Tibial nerve (tissue), 4 donors: ENCODE results near the gene BCL2. TPM values are rescaled to one million over a fixed set of nuclear protein-coding genes. Genes with fewer than 3 reads are reported as not detected.
"Not testable (repeated sequence)": the region's sequence is repeated elsewhere in the genome, so short reads cannot be mapped to it uniquely, and the experiment has no call there.

Experiments used
- DNase-seq, 2 donors: peaks; one replicate each; pipeline ENCODE4 v3.0.0-alpha.2; 2019; ENCODE audit warnings: low spot score in 2 of 2
- H3K27ac ChIP-seq, 4 donors: fragments of 200-600 bp; sonication (generic) in 3 of 4; one replicate each; pipeline ENCODE4 v1.5.1; 2017 to 2019; ENCODE audit warnings: mild to moderate bottlenecking in 1 of 4
- H3K27me3 ChIP-seq, 2 donors: fragments of 200-600 bp; sonication (generic) in 1 of 2; one replicate each; pipeline versions ENCODE4 v1.5.1 to v1.6.0; 2017 to 2019
- H3K36me3 ChIP-seq, 3 donors: fragments of 200-600 bp; sonication (generic); one replicate each; pipeline ENCODE4 v1.5.1; 2018 to 2019
- H3K4me1 ChIP-seq, 4 donors: fragments of 200-600 bp; sonication (generic) in 3 of 4; one replicate each; pipeline ENCODE4 v1.5.1; 2017 to 2019
- H3K4me3 ChIP-seq, 4 donors: fragments of 200-600 bp; sonication (generic) in 3 of 4; one replicate each; pipeline ENCODE4 v1.5.1; 2017 to 2019; ENCODE audit warnings: mild to moderate bottlenecking in 1 of 4, moderate library complexity in 1 of 4
- H3K9me3 ChIP-seq, 4 donors: fragments of 200-600 bp; sonication (generic) in 3 of 4; one replicate each; pipeline ENCODE4 v1.5.1; 2017 to 2019
- CTCF ChIP-seq, 5 experiments: fragments of 200-600 bp in 3 of 5; fragments of 450-650 bp in 2 of 5; sonication (generic) in 3 of 5; IDR thresholded peaks; one replicate each; pipeline ENCODE4 v1.5.1; 2016 to 2019; ENCODE audit warnings: antibody characterized with exemption in 5 of 5, mild to moderate bottlenecking in 3 of 5, moderate library complexity in 2 of 5
- EP300 ChIP-seq, 2 donors: sonication (generic); formaldehyde crosslinking; IDR thresholded peaks; one replicate each; pipeline ENCODE4 v1.6.1; 2017; ENCODE audit warnings: antibody characterized with exemption in 2 of 2, mild to moderate bottlenecking in 1 of 2
- POLR2A ChIP-seq, 2 donors: fragments of 450-650 bp; IDR thresholded peaks; one replicate each; pipeline ENCODE4 v1.6.1; 2017; ENCODE audit warnings: antibody characterized with exemption in 2 of 2, mild to moderate bottlenecking in 2 of 2, moderate library complexity in 2 of 2
- WGBS, 2 donors: methylation state at CpG; one replicate each; pipeline ENCODE4 v1.1.5; 2018; 5-methylcytosine and 5-hydroxymethylcytosine counted together
- total RNA-seq, 4 donors: library from RNA; depleted of rRNA; stranded (reverse); fragments of >200 nt; gene quantifications; one replicate each; pipeline ENCODE4 v1.1.0, GENCODE V29; 2016

The BCL2 gene
- total RNA-seq, 4 donors from 2014 or later: 54.7 to 79.1 (median 67.0) TPM

GRCh38 chr18:63206433-63207142 lies 113.0 kb downstream of the BCL2 start:
- Histone ChIP-seq H3K4me1 (peaks cover 0 to 42% (median 20%) of the 10 kb centered on the region in 4 donors), H3K36me3 (no peaks in the 10 kb centered on the region), H3K27me3 (no peaks in the 10 kb centered on the region), H3K4me3 (no peak overlapping the region), H3K27ac (no peak overlapping the region), H3K9me3 (no peaks in the 10 kb centered on the region)
- DNase-seq: no peak
- WGBS, 2 donors: 74% methylated on average over 13 of the region's 13 CpGs
- TF ChIP-seq CTCF (IDR thresholded peaks at IDR 0.05): no peak
- TF ChIP-seq EP300 (IDR thresholded peaks at IDR 0.05): no peak
- no peak for TF ChIP-seq POLR2A (IDR thresholded peaks at IDR 0.05)

GRCh38 chr18:63205791-63206252 lies 113.7 kb downstream of the BCL2 start:
- Histone ChIP-seq H3K27me3 (no peaks in the 10 kb centered on the region), H3K9me3 (no peaks in the 10 kb centered on the region), H3K4me1 (peaks cover 0 to 42% (median 20%) of the 10 kb centered on the region in 4 donors), H3K4me3 (no peak overlapping the region), H3K27ac (no peak overlapping the region), H3K36me3 (no peaks in the 10 kb centered on the region)
- WGBS, 2 donors: 60 to 76% methylated on average over 6 of the region's 6 CpGs
- TF ChIP-seq POLR2A (IDR thresholded peaks at IDR 0.05) (no peak), CTCF (IDR thresholded peaks at IDR 0.05) (no peak), EP300 (IDR thresholded peaks at IDR 0.05) (no peak)
- no peak for DNase-seq

GRCh38 chr18:63203497-63203896 lies 116.1 kb downstream of the BCL2 start:
- H3K27ac ChIP-seq: no peak overlapping the region
- WGBS, 2 donors: 96% methylated on average over 3 of the region's 3 CpGs
- H3K4me1 ChIP-seq: peaks cover 0 to 40% (median 27%) of the 10 kb centered on the region in 4 donors
- no peak overlapping the region for H3K4me3 ChIP-seq
- TF ChIP-seq EP300 (IDR thresholded peaks at IDR 0.05) (no peak), CTCF (IDR thresholded peaks at IDR 0.05) (no peak), POLR2A (IDR thresholded peaks at IDR 0.05) (no peak)
- no peaks in the 10 kb centered on the region for H3K36me3 ChIP-seq
- H3K9me3 ChIP-seq: no peaks in the 10 kb centered on the region
- H3K27me3 ChIP-seq: no peaks in the 10 kb centered on the region
- no peak for DNase-seq

GRCh38 chr18:63202828-63203227 lies 116.7 kb downstream of the BCL2 start:
- H3K9me3 ChIP-seq: no peaks in the 10 kb centered on the region
- no peak overlapping the region for H3K4me3 ChIP-seq
- no peaks in the 10 kb centered on the region for H3K36me3 ChIP-seq
- 85 to 86% methylated on average over 8 of the region's 8 CpGs for WGBS, 2 donors
- TF ChIP-seq EP300 (IDR thresholded peaks at IDR 0.05) (no peak), CTCF (IDR thresholded peaks at IDR 0.05) (no peak), POLR2A (IDR thresholded peaks at IDR 0.05) (no peak)
- no peak overlapping the region for H3K27ac ChIP-seq
- H3K4me1 ChIP-seq: peaks cover 0 to 34% (median 20%) of the 10 kb centered on the region in 4 donors
- no peak for DNase-seq
- no peaks in the 10 kb centered on the region for H3K27me3 ChIP-seq

GRCh38 chr18:63201456-63201855 lies 118.1 kb downstream of the BCL2 start:
- DNase-seq, H3K36me3 ChIP-seq, H3K4me3 ChIP-seq, H3K9me3 ChIP-seq, H3K27me3 ChIP-seq, H3K27ac ChIP-seq: not testable (repeated sequence)
- WGBS, 2 donors: 88 to 93% methylated on average over 3 of the region's 3 CpGs
- H3K4me1 ChIP-seq: peaks cover 0 to 32% (median 18%) of the 10 kb centered on the region in 4 donors
